C4-2B (cell line): ENCODE data around the gene ARHGEF18.

ENCODE experiments used
- ZFX ChIP-seq: fragments of 450-650 bp; IDR thresholded peaks from 2 replicates; pipeline ENCODE4 v1.6.1; 2017
- TF ChIP-seq, protein P1 (sequence below): fragments of 450-650 bp; conservative IDR thresholded peaks from 2 replicates; pipeline ENCODE4 v1.5.1; 2017; ENCODE audit warnings: mild to moderate bottlenecking

GRCh38 chr19:7342143-7342542 lies 6.6 kb upstream of the ARHGEF18 start:
- TF ChIP-seq, protein P1, sequence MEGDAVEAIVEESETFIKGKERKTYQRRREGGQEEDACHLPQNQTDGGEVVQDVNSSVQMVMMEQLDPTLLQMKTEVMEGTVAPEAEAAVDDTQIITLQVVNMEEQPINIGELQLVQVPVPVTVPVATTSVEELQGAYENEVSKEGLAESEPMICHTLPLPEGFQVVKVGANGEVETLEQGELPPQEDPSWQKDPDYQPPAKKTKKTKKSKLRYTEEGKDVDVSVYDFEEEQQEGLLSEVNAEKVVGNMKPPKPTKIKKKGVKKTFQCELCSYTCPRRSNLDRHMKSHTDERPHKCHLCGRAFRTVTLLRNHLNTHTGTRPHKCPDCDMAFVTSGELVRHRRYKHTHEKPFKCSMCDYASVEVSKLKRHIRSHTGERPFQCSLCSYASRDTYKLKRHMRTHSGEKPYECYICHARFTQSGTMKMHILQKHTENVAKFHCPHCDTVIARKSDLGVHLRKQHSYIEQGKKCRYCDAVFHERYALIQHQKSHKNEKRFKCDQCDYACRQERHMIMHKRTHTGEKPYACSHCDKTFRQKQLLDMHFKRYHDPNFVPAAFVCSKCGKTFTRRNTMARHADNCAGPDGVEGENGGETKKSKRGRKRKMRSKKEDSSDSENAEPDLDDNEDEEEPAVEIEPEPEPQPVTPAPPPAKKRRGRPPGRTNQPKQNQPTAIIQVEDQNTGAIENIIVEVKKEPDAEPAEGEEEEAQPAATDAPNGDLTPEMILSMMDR: no peak
- TF ChIP-seq ZFX: no peak
